IMR-90 (cell line): ENCODE measurements around the gene NCAM1. TPM values are rescaled to one million over a fixed set of nuclear protein-coding genes. Genes with fewer than 3 reads are reported as not detected.

ENCODE experiments used
- ATAC-seq: fragments of 200-7000 bp; cut with Tn5 transposase; 2 replicates; pipeline ENCODE4 v1.9.1; 2020; ENCODE audit warnings: low read depth, mild to moderate bottlenecking, moderate library complexity
- BruUV-seq: library from RNA; stranded (reverse); fragments of 400-500 nt; replicated peaks from 2 replicates; lab custom pipeline; 2021; lab: Mats Ljungman, UMichigan
- CTCF ChIA-PET: fragments of 300-600 bp; formaldehyde crosslinking; extraction: SDS; loops from one replicate; lab custom pipeline; 2021; ENCODE audit warnings: antibody characterized with exemption; lab: Yijun Ruan, JAX
- POLR2A ChIA-PET: fragments of 300-600 bp; sonication (Branson Sonifier 250); formaldehyde crosslinking; loops from one replicate; lab custom pipeline; 2022; ENCODE audit warnings: antibody characterized with exemption; ENCODE audit not compliant: unreplicated experiment; lab: Charles Lee
- DNase-seq: peaks from one replicate; pipeline ENCODE4 v3.0.0; 2013
- H2AFZ ChIP-seq: replicated peaks from 2 replicates; pipeline ENCODE3; 2013; ENCODE audit warnings: low read length, mild to moderate bottlenecking; ENCODE audit not compliant: poor library complexity
- H2AK5ac ChIP-seq: 2 replicates; pipeline ENCODE4 v1.6.1; 2013; ENCODE audit warnings: low read depth, low read length, inconsistent platforms
- H2AK9ac ChIP-seq: replicated peaks from 2 replicates; pipeline ENCODE3; 2013; ENCODE audit warnings: mild to moderate bottlenecking, low read depth, low read length, moderate library complexity; ENCODE audit not compliant: poor library complexity
- H2BK120ac ChIP-seq: 2 replicates; pipeline ENCODE4 v1.6.1; 2013; ENCODE audit warnings: low read depth, low read length, inconsistent platforms
- H2BK15ac ChIP-seq: 3 replicates; pipeline ENCODE4 v1.6.1; 2013; ENCODE audit warnings: low read depth, low read length, inconsistent platforms
- H2BK20ac ChIP-seq: 2 replicates; pipeline ENCODE4 v1.6.1; 2013; ENCODE audit warnings: low read depth, mild to moderate bottlenecking, inconsistent platforms, low read length, moderate library complexity
- H2BK5ac ChIP-seq: 2 replicates; pipeline ENCODE4 v1.6.1; 2013; ENCODE audit warnings: mild to moderate bottlenecking, low read depth, low read length, inconsistent platforms; ENCODE audit not compliant: poor library complexity, severe bottlenecking
- H3K14ac ChIP-seq: replicated peaks from 2 replicates; pipeline ENCODE4 v1.6.1; 2013; ENCODE audit warnings: low read depth, low read length, inconsistent platforms
- H3K18ac ChIP-seq: 2 replicates; pipeline ENCODE4 v1.6.1; 2013; ENCODE audit warnings: low read depth, low read length, control low read depth
- H3K23ac ChIP-seq: 2 replicates; pipeline ENCODE4 v1.6.1; 2013; ENCODE audit warnings: low read depth, low read length, inconsistent platforms
- H3K27ac ChIP-seq: 2 replicates; pipeline ENCODE4 v1.5.1; 2013; ENCODE audit warnings: mild to moderate bottlenecking, control low read depth, low read length; ENCODE audit not compliant: insufficient read depth
- H3K27me3 ChIP-seq: 2 replicates; pipeline ENCODE4 v1.6.1; 2013; ENCODE audit warnings: low read length; ENCODE audit not compliant: control insufficient read depth, insufficient read depth
- H3K36me3 ChIP-seq: 2 replicates; pipeline ENCODE4 v1.6.1; 2013; ENCODE audit warnings: low read length, mixed read lengths; ENCODE audit not compliant: control insufficient read depth, insufficient read depth
- H3K4ac ChIP-seq: 2 replicates; pipeline ENCODE4 v1.6.1; 2013; ENCODE audit warnings: low read depth, low read length, inconsistent platforms
- H3K4me1 ChIP-seq: 2 replicates; pipeline ENCODE4 v1.6.1; 2013; ENCODE audit warnings: low read length, mixed read lengths; ENCODE audit not compliant: control insufficient read depth, insufficient read depth
- H3K4me2 ChIP-seq: 2 replicates; pipeline ENCODE4 v1.6.1; 2013; ENCODE audit warnings: low read depth, mild to moderate bottlenecking, control low read depth, low read length, moderate library complexity
- H3K4me3 ChIP-seq: 2 replicates; pipeline ENCODE4 v1.5.1; 2013; ENCODE audit warnings: low read depth, mild to moderate bottlenecking, control low read depth, low read length, moderate library complexity; ENCODE audit not compliant: insufficient read depth
- H3K56ac ChIP-seq: 2 replicates; pipeline ENCODE4 v1.6.1; 2013; ENCODE audit warnings: low read length, inconsistent platforms; ENCODE audit not compliant: insufficient read depth; ENCODE audit errors: extremely low read depth
- H3K79me1 ChIP-seq, 2 experiments: 2 replicates each; pipeline ENCODE4 v1.6.1; 2013; ENCODE audit warnings: low read length in 2 of 2, inconsistent platforms in 1 of 2, low read depth in 1 of 2
- H3K9ac ChIP-seq: 2 replicates; pipeline ENCODE4 v1.6.1; 2013; ENCODE audit warnings: low read depth, low read length, control low read depth
- H3K9me1 ChIP-seq: 2 replicates; pipeline ENCODE4 v1.6.1; 2013; ENCODE audit warnings: low read length, inconsistent platforms; ENCODE audit not compliant: insufficient read depth
- H3K9me3 ChIP-seq: 2 replicates; pipeline ENCODE4 v1.6.1; 2013; ENCODE audit warnings: low read length; ENCODE audit not compliant: control insufficient read depth, insufficient read depth
- H4K20me1 ChIP-seq: 2 replicates; pipeline ENCODE4 v1.6.1; 2013; ENCODE audit warnings: low read length, inconsistent platforms; ENCODE audit not compliant: insufficient read depth
- H4K5ac ChIP-seq: 2 replicates; pipeline ENCODE4 v1.6.1; 2013; ENCODE audit warnings: mild to moderate bottlenecking, low read depth, low read length, control low read depth
- H4K8ac ChIP-seq, 2 experiments: 2 replicates each; pipeline ENCODE4 v1.6.1; 2013; ENCODE audit warnings: low read depth in 2 of 2, low read length in 2 of 2, control low read depth in 1 of 2, inconsistent platforms in 1 of 2
- H4K91ac ChIP-seq: 2 replicates; pipeline ENCODE4 v1.6.1; 2013; ENCODE audit warnings: low read depth, low read length, inconsistent platforms; ENCODE audit not compliant: insufficient read depth
- FOS ChIP-seq: fragments of 150-350 bp; IDR thresholded peaks from 2 replicates; pipeline ENCODE4 v1.6.1; 2016; ENCODE audit warnings: low read depth, low read length
- MAZ ChIP-seq: IDR thresholded peaks from 2 replicates; pipeline ENCODE4 v1.6.1; 2012; ENCODE audit warnings: low read depth, mild to moderate bottlenecking, low read length, improper control_type of control experiment, moderate library complexity, borderline replicate concordance
- POLR2A ChIP-seq: IDR thresholded peaks from 2 replicates; pipeline ENCODE4 v1.6.1; 2012; ENCODE audit warnings: mild to moderate bottlenecking, low read depth, low read length
- RCOR1 ChIP-seq: IDR thresholded peaks from 2 replicates; pipeline ENCODE4 v1.6.1; 2012; ENCODE audit warnings: mild to moderate bottlenecking, low read length, improper control_type of control experiment; ENCODE audit not compliant: insufficient replicate concordance
- WGBS, 2 experiments: methylation state at CpG; one replicate each; pipeline versions ENCODE4 v1.1.5 to v1.1.7; 2013; ENCODE audit warnings: missing lambda C conversion rate in 2 of 2; ENCODE audit not compliant: insufficient read length in 1 of 2; ENCODE audit errors: extremely low coverage in 2 of 2; 5-methylcytosine and 5-hydroxymethylcytosine counted together
- dilution Hi-C: fragments of 300-500 bp; cut with HindIII; formaldehyde crosslinking; loops from one replicate; pipeline ENCODE4 v1.14.3; 2018; ENCODE audit warnings: low sequenced_read_pairs; ENCODE audit not compliant: unreplicated experiment
- in situ Hi-C: fragments of 300-500 bp; cut with MboI; formaldehyde crosslinking; loops from 3 replicates; pipeline ENCODE4 v1.14.3; 2019; ENCODE audit warnings: low sequenced_read_pairs, inconsistent platforms, mixed read lengths
- intact Hi-C: fragments of 100-400 bp; cut with micrococcal nuclease; formaldehyde crosslinking; loops from 2 replicates; pipeline ENCODE4 v1.10.0; 2022
- polyA plus RNA-seq, 3 experiments: library from polyadenylated mRNA; depleted of rRNA; stranded (reverse); fragments of >200 nt; gene quantifications; 2 replicates each; pipeline ENCODE4 v1.2.3, GENCODE V29; 2012; ENCODE audit warnings: low replicate concordance in 1 of 3
- total RNA-seq: library from RNA; depleted of rRNA; stranded (reverse); fragments of >200 nt; gene quantifications from 2 replicates; pipeline ENCODE4 v1.2.3, GENCODE V29; 2012
- TF ChIP-seq, protein P1 (sequence below): fragments of 150-350 bp; IDR thresholded peaks from 2 replicates; pipeline ENCODE4 v1.6.1; 2016; ENCODE audit warnings: low read depth, mild to moderate bottlenecking, low read length, moderate library complexity, borderline replicate concordance

NCAM1 gene
- total and polyA plus RNA-seq, 2 of the 4 experiments (the other 2 are of a cell fraction) = 0.09 to 0.18 TPM

DNA sequence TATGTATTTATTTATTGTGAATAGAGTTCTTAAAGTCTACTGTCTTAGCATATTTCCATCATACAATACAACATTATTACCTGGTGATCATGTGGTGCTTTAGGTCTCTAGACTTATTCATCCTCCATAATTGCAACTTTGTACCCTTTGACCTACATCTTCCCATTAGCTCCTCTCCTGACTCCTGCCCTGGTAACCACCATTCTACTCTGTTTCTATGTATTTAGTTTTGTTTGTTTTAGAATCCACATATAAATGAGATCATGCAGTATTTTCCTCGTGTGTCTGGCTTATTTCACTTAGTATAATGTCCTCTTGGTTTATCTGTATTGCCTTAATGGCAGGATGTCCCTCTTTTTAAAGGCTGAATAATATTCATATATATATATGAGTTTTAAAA is 22.7 kb downstream of the NCAM1 start:
- H2BK15ac ChIP-seq = no peak overlapping the region
- no peak for DNase-seq
- H3K14ac ChIP-seq = no peak overlapping the region
- TF ChIP-seq MAZ (no peak), RCOR1 (no peak), FOS (no peak), POLR2A (no peak)
- TF ChIP-seq, protein P1, sequence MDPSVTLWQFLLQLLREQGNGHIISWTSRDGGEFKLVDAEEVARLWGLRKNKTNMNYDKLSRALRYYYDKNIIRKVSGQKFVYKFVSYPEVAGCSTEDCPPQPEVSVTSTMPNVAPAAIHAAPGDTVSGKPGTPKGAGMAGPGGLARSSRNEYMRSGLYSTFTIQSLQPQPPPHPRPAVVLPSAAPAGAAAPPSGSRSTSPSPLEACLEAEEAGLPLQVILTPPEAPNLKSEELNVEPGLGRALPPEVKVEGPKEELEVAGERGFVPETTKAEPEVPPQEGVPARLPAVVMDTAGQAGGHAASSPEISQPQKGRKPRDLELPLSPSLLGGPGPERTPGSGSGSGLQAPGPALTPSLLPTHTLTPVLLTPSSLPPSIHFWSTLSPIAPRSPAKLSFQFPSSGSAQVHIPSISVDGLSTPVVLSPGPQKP = no peak
- no peak overlapping the region for H4K91ac ChIP-seq
- no peak overlapping the region for H2AK5ac ChIP-seq
- H3K4me3 ChIP-seq = no peak overlapping the region
- no peak overlapping the region for H3K27ac ChIP-seq
- no peak overlapping the region for H2BK20ac ChIP-seq
- H3K56ac ChIP-seq = no peak overlapping the region
- H3K23ac ChIP-seq = no peak overlapping the region
- no peaks in the 10 kb centered on the region for H3K79me1 ChIP-seq
- CTCF ChIA-PET = no interaction called here
- no peaks in the 10 kb centered on the region for H3K4me1 ChIP-seq
- H3K4ac ChIP-seq = no peak overlapping the region
- no TSS peak for BruUV-seq
- no peak overlapping the region for H4K8ac ChIP-seq
- in situ Hi-C loops (no loop called here), intact Hi-C loops (no loop called here), dilution Hi-C loops (no loop called here)
- WGBS, 2 experiments = no CpG with 5 or more reads among the region's 1 CpG
- no peak overlapping the region for H4K5ac ChIP-seq
- ATAC-seq = no peak
- no peak overlapping the region for H2BK120ac ChIP-seq
- H4K20me1 ChIP-seq = no peaks in the 10 kb centered on the region
- H2BK5ac ChIP-seq = no peak overlapping the region
- H3K9ac ChIP-seq = no peak overlapping the region
- no peaks in the 10 kb centered on the region for H3K9me3 ChIP-seq
- no peak overlapping the region for H2AFZ ChIP-seq
- H3K36me3 ChIP-seq = no peaks in the 10 kb centered on the region
- no peak overlapping the region for H3K18ac ChIP-seq
- no peak overlapping the region for H3K4me2 ChIP-seq
- no peaks in the 10 kb centered on the region for H3K9me1 ChIP-seq
- no peaks in the 10 kb centered on the region for H3K27me3 ChIP-seq
- no peak overlapping the region for H2AK9ac ChIP-seq
- POLR2A ChIA-PET = no interaction called here
